H9 (cell line): ENCODE data around the gene WDR37. TPM values are rescaled to one million over a fixed set of nuclear protein-coding genes. Genes with fewer than 3 reads are reported as not detected.

Experiments used
- DNase-seq: peaks from one replicate; pipeline ENCODE4 v3.0.0-alpha.2; 2017
- H2AFZ ChIP-seq: one replicate; pipeline ENCODE4 v1.6.1; 2013; ENCODE audit warnings: mild to moderate bottlenecking, low read length, control low read depth, moderate library complexity
- H2AK5ac ChIP-seq: 2 replicates; pipeline ENCODE4 v1.6.1; 2013; ENCODE audit warnings: low read length, control low read depth, mixed read lengths; ENCODE audit not compliant: insufficient read length
- H2BK120ac ChIP-seq: one replicate; pipeline ENCODE4 v1.6.1; 2013; ENCODE audit warnings: low read depth, mild to moderate bottlenecking, low read length, control low read depth, inconsistent platforms; ENCODE audit not compliant: poor library complexity, severe bottlenecking
- H2BK12ac ChIP-seq: 2 replicates; pipeline ENCODE4 v1.6.1; 2013; ENCODE audit warnings: low read length, control low read depth, mixed read lengths, low read depth; ENCODE audit not compliant: insufficient read length
- H2BK15ac ChIP-seq: 2 replicates; pipeline ENCODE4 v1.6.1; 2013; ENCODE audit warnings: low read depth, low read length, control low read depth
- H2BK20ac ChIP-seq: one replicate; pipeline ENCODE4 v1.6.1; 2013; ENCODE audit warnings: low read depth, mild to moderate bottlenecking, low read length, control low read depth, inconsistent platforms; ENCODE audit not compliant: poor library complexity, severe bottlenecking
- H2BK5ac ChIP-seq: 2 replicates; pipeline ENCODE4 v1.6.1; 2013; ENCODE audit warnings: low read length, control low read depth, mixed read lengths; ENCODE audit not compliant: insufficient read length
- H3K14ac ChIP-seq: 2 replicates; pipeline ENCODE4 v1.6.1; 2013; ENCODE audit warnings: low read length, control low read depth; ENCODE audit not compliant: insufficient read depth
- H3K18ac ChIP-seq: 2 replicates; pipeline ENCODE4 v1.6.1; 2013; ENCODE audit warnings: low read depth, mild to moderate bottlenecking, mixed read lengths, low read length, control low read depth; ENCODE audit not compliant: insufficient read length
- H3K23ac ChIP-seq: 2 replicates; pipeline ENCODE4 v1.6.1; 2013; ENCODE audit warnings: low read length, control low read depth, mixed read lengths, low read depth; ENCODE audit not compliant: insufficient read length
- H3K23me2 ChIP-seq: 2 replicates; pipeline ENCODE4 v1.6.1; 2013; ENCODE audit warnings: low read depth, mild to moderate bottlenecking, mixed read lengths, low read length, control low read depth; ENCODE audit not compliant: insufficient read length, poor library complexity, severe bottlenecking
- H3K27ac ChIP-seq: 2 replicates; pipeline ENCODE4 v1.5.1; 2013; ENCODE audit warnings: low read length, control low read depth, mixed read lengths, low read depth; ENCODE audit not compliant: insufficient read length
- H3K27me3 ChIP-seq: 2 replicates; pipeline ENCODE4 v1.6.1; 2013; ENCODE audit warnings: low read length, control low read depth, inconsistent platforms; ENCODE audit not compliant: insufficient read depth
- H3K4ac ChIP-seq: 2 replicates; pipeline ENCODE4 v1.6.1; 2013; ENCODE audit warnings: low read depth, mild to moderate bottlenecking, control low read depth, inconsistent platforms, low read length, moderate library complexity
- H3K4me1 ChIP-seq: 2 replicates; pipeline ENCODE4 v1.6.1; 2013; ENCODE audit warnings: low read length, control low read depth, inconsistent platforms; ENCODE audit not compliant: insufficient read depth
- H3K4me2 ChIP-seq: 2 replicates; pipeline ENCODE4 v1.6.1; 2013; ENCODE audit warnings: low read length, control low read depth, mixed read lengths; ENCODE audit not compliant: insufficient read length, insufficient read depth
- H3K56ac ChIP-seq: 2 replicates; pipeline ENCODE4 v1.6.1; 2013; ENCODE audit warnings: low read depth, mild to moderate bottlenecking, mixed read lengths, low read length, control low read depth; ENCODE audit not compliant: insufficient read length
- H3K79me1 ChIP-seq: 2 replicates; pipeline ENCODE4 v1.6.1; 2013; ENCODE audit warnings: low read depth, mild to moderate bottlenecking, moderate library complexity, low read length, control low read depth, inconsistent platforms; ENCODE audit not compliant: insufficient read depth, poor library complexity, severe bottlenecking
- H3K79me2 ChIP-seq: 2 replicates; pipeline ENCODE4 v1.6.1; 2013; ENCODE audit warnings: low read length, control low read depth, inconsistent platforms; ENCODE audit not compliant: insufficient read depth
- H3K9ac ChIP-seq: 2 replicates; pipeline ENCODE4 v1.6.1; 2013; ENCODE audit warnings: low read length, control low read depth, mixed read lengths; ENCODE audit not compliant: insufficient read length; ENCODE audit errors: extremely low read depth
- H3K9me3 ChIP-seq: one replicate; pipeline ENCODE4 v1.6.1; 2013; ENCODE audit warnings: low read depth, low read length, inconsistent platforms; ENCODE audit not compliant: control insufficient read depth
- H3T11ph ChIP-seq: one replicate; pipeline ENCODE4 v1.6.1; 2013; ENCODE audit warnings: mild to moderate bottlenecking, low read length, control low read depth, inconsistent platforms
- H4K20me1 ChIP-seq: one replicate; pipeline ENCODE4 v1.6.1; 2013; ENCODE audit not compliant: control insufficient read depth, insufficient read length, insufficient read depth
- H4K5ac ChIP-seq: 2 replicates; pipeline ENCODE4 v1.6.1; 2013; ENCODE audit warnings: low read depth, mild to moderate bottlenecking, mixed read lengths, low read length, control low read depth; ENCODE audit not compliant: insufficient read length
- H4K8ac ChIP-seq: replicated peaks from 2 replicates; pipeline ENCODE4 v1.6.1; 2013; ENCODE audit warnings: low read length, control low read depth, mixed read lengths, low read depth; ENCODE audit not compliant: insufficient read length
- H4K91ac ChIP-seq: 2 replicates; pipeline ENCODE4 v1.6.1; 2013; ENCODE audit warnings: low read depth, mild to moderate bottlenecking, moderate library complexity, mixed read lengths, low read length, control low read depth; ENCODE audit not compliant: insufficient read length
- H3K27ac Mint-ChIP-seq, 3 experiments: 2 replicates in 2 of 3; 3 replicates in 1 of 3; pipeline ENCODE4 v1.8.0; 2020 to 2021; ENCODE audit warnings: mixed read lengths in 3 of 3, mild to moderate bottlenecking in 1 of 3, moderate library complexity in 1 of 3
- H3K27me3 Mint-ChIP-seq: 2 replicates; pipeline ENCODE4 v1.8.0; 2021; ENCODE audit warnings: low read depth, mild to moderate bottlenecking, moderate library complexity, mixed read lengths
- H3K36me3 Mint-ChIP-seq, 3 experiments: 2 replicates in 2 of 3; 3 replicates in 1 of 3; pipeline ENCODE4 v1.8.0; 2020 to 2021; ENCODE audit warnings: low read depth in 3 of 3, mixed read lengths in 3 of 3; ENCODE audit not compliant: insufficient read depth in 1 of 3
- H3K4me1 Mint-ChIP-seq, 2 experiments: 2 replicates each; pipeline ENCODE4 v1.8.0; 2020; ENCODE audit warnings: mixed read lengths in 2 of 2
- H3K4me3 Mint-ChIP-seq, 2 experiments: 2 replicates in 1 of 2; 3 replicates in 1 of 2; pipeline ENCODE4 v1.8.0; 2020 to 2021; ENCODE audit warnings: mild to moderate bottlenecking in 2 of 2, mixed read lengths in 2 of 2, moderate library complexity in 1 of 2
- H3K9me3 Mint-ChIP-seq, 2 experiments: 2 replicates in 1 of 2; 3 replicates in 1 of 2; pipeline ENCODE4 v1.8.0; 2020; ENCODE audit warnings: mild to moderate bottlenecking in 2 of 2, mixed read lengths in 2 of 2, moderate library complexity in 1 of 2
- WGBS: extraction: QIAGEN DNeasy Blood & Tissue Kit; methylation state at CpG from one replicate; pipeline ENCODE4 v1.1.7; 2013; ENCODE audit warnings: missing lambda C conversion rate, low lambda C conversion rate, mixed read lengths; ENCODE audit not compliant: insufficient read length; ENCODE audit errors: extremely low coverage; 5-methylcytosine and 5-hydroxymethylcytosine counted together
- total RNA-seq: library from RNA; stranded (reverse); gene quantifications from 2 replicates; pipeline ENCODE4 v1.2.1, GENCODE V29; 2021
- TF ChIP-seq, protein P1 (sequence below): fragments of 200-600 bp; sonication (generic); conservative IDR thresholded peaks from 3 replicates; pipeline ENCODE4 v1.8.0; 2021; ENCODE audit warnings: antibody characterized with exemption, mild to moderate bottlenecking

WDR37 gene
- total RNA-seq, 1 experiment from 2014 or later, result 13.1 TPM

DNA sequence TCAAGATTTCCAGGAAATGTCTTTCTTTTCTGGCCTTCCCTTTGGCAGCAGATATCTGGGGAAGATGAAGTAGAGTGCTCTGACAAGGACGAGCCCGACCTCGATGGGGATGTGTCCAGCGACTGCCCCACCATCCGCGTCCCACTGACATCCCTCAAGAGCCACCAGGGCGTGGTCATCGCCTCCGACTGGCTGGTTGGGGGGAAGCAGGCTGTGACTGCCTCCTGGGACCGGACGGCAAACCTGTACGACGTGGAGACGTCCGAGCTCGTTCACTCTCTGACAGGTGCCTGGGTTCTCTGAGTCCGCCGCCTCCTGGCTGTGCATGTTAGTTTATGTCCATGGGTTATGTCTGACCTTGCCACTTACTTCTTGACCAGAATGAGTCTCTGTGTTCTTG lies 47.4 kb downstream of the WDR37 start:
- no peak overlapping the region for H2BK12ac ChIP-seq
- no peak overlapping the region for H3K4me3 Mint-ChIP-seq
- no peaks in the 10 kb centered on the region for H3K9me3 Mint-ChIP-seq
- no peaks in the 10 kb centered on the region for H3K4me1 ChIP-seq
- no peaks in the 10 kb centered on the region for H3K79me2 ChIP-seq
- H3K79me1 ChIP-seq, result no peaks in the 10 kb centered on the region
- no peak overlapping the region for H3K18ac ChIP-seq
- no peak overlapping the region for H2BK20ac ChIP-seq
- H4K20me1 ChIP-seq, result no peaks in the 10 kb centered on the region
- no peak overlapping the region for H3K27ac Mint-ChIP-seq
- no peak for DNase-seq
- no peak overlapping the region for H2BK15ac ChIP-seq
- no peak overlapping the region for H3K4ac ChIP-seq
- no peak overlapping the region for H2AFZ ChIP-seq
- TF ChIP-seq, protein P1, sequence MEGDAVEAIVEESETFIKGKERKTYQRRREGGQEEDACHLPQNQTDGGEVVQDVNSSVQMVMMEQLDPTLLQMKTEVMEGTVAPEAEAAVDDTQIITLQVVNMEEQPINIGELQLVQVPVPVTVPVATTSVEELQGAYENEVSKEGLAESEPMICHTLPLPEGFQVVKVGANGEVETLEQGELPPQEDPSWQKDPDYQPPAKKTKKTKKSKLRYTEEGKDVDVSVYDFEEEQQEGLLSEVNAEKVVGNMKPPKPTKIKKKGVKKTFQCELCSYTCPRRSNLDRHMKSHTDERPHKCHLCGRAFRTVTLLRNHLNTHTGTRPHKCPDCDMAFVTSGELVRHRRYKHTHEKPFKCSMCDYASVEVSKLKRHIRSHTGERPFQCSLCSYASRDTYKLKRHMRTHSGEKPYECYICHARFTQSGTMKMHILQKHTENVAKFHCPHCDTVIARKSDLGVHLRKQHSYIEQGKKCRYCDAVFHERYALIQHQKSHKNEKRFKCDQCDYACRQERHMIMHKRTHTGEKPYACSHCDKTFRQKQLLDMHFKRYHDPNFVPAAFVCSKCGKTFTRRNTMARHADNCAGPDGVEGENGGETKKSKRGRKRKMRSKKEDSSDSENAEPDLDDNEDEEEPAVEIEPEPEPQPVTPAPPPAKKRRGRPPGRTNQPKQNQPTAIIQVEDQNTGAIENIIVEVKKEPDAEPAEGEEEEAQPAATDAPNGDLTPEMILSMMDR, result no peak
- no peak overlapping the region for H2AK5ac ChIP-seq
- H3K9me3 ChIP-seq, result no peaks in the 10 kb centered on the region
- H3K14ac ChIP-seq, result no peak overlapping the region
- no peak overlapping the region for H3K9ac ChIP-seq
- H3K23ac ChIP-seq, result no peak overlapping the region
- H3K4me1 Mint-ChIP-seq, result peaks cover 17 to 21% of the 10 kb centered on the region in 2 experiments
- no peaks in the 10 kb centered on the region for H3K23me2 ChIP-seq
- H3T11ph ChIP-seq, result no peak overlapping the region
- no CpG with 5 or more reads among the region's 18 CpGs for WGBS
- H3K27me3 ChIP-seq, result no peaks in the 10 kb centered on the region
- H4K5ac ChIP-seq, result no peak overlapping the region
- no peak overlapping the region for H3K4me2 ChIP-seq
- no peak overlapping the region for H4K8ac ChIP-seq
- no peak overlapping the region for H3K56ac ChIP-seq
- H3K27me3 Mint-ChIP-seq, result no peaks in the 10 kb centered on the region
- H3K27ac ChIP-seq, result no peak overlapping the region
- H2BK5ac ChIP-seq, result no peak overlapping the region
- H4K91ac ChIP-seq, result no peak overlapping the region
- peaks cover 25 to 61% (median 48%) of the 10 kb centered on the region in 3 experiments; a peak in 6 of 7 replicates for H3K36me3 Mint-ChIP-seq
- H2BK120ac ChIP-seq, result no peak overlapping the region
